A673 (cell line): ENCODE measurements around the gene ZNF683.
A peak's percentile ranks its signal among the peaks of the same experiment; 100 is the strongest.

Experiments
- EZH2 ChIP-seq: fragments of 200-600 bp; sonication (generic); IDR thresholded peaks from 2 replicates; pipeline ENCODE4 v1.6.1; 2017; ENCODE audit warnings: borderline replicate concordance, low read depth, mild to moderate bottlenecking, mixed read lengths, antibody characterized with exemption, low read length; ENCODE audit not compliant: poor library complexity, severe bottlenecking
- TF ChIP-seq, protein P1 (sequence below): fragments of 300-800, 200-600 bp; sonication (generic); conservative IDR thresholded peaks from 2 replicates; pipeline ENCODE4 v1.5.1; 2017; ENCODE audit warnings: low read depth, mild to moderate bottlenecking, antibody characterized with exemption, low read length, moderate library complexity, mixed read lengths

DNA sequence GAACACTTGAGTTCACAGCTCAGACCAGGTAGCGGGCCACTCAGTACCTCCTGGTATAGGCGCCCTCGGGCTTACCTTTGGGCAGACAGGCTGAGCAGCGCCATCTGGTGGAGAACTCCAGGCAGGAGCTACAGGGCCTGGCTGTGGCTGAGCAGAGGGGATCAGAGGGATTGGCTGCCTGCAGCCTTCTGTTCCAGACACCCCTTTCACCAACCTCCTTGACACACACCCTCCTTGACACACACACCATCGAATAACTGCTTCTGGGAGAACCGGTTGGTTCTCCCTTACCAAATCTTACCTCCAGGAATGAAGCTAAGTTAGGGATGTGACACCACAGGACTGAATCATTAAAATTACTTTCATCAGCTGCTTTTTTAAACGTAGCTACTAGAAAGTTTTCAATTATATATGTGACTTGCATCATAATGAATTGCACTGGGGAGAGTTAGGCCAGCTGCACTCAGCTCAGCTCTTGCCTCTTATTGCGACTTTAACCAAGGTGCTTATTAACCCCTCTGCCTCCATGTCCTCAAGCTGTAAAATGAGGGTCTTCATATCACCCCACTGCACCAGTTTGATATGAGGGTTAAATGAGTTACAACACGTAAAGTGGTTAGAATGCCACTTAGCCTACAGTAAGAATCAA, 44.7 kb upstream of the ZNF683 start:
- TF ChIP-seq, protein P1, sequence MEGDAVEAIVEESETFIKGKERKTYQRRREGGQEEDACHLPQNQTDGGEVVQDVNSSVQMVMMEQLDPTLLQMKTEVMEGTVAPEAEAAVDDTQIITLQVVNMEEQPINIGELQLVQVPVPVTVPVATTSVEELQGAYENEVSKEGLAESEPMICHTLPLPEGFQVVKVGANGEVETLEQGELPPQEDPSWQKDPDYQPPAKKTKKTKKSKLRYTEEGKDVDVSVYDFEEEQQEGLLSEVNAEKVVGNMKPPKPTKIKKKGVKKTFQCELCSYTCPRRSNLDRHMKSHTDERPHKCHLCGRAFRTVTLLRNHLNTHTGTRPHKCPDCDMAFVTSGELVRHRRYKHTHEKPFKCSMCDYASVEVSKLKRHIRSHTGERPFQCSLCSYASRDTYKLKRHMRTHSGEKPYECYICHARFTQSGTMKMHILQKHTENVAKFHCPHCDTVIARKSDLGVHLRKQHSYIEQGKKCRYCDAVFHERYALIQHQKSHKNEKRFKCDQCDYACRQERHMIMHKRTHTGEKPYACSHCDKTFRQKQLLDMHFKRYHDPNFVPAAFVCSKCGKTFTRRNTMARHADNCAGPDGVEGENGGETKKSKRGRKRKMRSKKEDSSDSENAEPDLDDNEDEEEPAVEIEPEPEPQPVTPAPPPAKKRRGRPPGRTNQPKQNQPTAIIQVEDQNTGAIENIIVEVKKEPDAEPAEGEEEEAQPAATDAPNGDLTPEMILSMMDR: peak; percentile 90
- no peak for TF ChIP-seq EZH2
